SH-SY5Y (cell line): ENCODE data around the gene DNAJC3.

Source experiments
- GATA2 ChIP-seq: IDR thresholded peaks from 2 replicates; pipeline ENCODE4 v1.6.1; 2011; ENCODE audit warnings: mild to moderate bottlenecking, low read depth, low read length
- GATA3 ChIP-seq: IDR thresholded peaks from 2 replicates; pipeline ENCODE4 v1.6.1; 2011; ENCODE audit warnings: low read depth, mild to moderate bottlenecking, low read length, moderate library complexity

The DNAJC3 gene

DNA sequence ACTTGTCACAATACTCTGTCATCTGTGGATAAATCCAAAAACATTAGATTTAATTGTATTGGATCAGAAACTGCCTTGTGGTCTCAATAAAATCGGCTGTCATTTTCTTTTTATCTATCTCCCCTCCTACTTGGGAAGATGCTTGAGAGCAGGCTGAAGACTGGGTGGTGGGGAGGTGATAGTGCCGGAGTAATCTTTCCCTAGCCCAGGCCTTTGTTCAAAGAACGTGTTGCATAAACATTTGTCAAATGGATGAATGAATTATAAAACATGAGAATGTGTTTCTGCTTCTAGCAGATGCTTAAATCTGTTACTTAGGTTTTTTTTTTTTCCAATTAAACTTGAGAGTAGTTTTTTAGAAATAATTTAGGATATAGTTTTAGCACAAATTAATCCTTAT is 49.9 kb downstream of the DNAJC3 start:
- no peak for TF ChIP-seq GATA2
- TF ChIP-seq GATA3 = no peak

DNA sequence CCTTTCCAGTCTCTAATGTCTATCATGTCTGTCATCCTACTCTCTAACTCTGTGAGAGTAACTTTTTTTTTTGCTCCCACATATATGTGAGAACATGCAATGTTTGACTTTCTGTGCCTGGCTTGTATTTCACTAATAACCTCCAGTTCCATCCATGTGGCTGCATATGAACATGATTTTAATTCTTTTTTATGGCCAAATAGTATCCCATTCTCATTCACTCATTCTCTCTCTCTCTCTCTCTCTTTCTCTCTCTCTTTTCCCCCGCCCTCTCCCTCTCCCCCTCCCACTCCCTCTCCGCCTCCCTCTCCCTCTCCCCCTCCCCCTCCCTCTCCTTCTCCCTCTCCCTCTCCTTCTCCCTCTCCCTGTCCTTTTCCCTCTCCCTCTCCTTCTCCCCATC is 52.0 kb downstream of the DNAJC3 start:
- no peak for TF ChIP-seq GATA3
- no peak for TF ChIP-seq GATA2

GRCh38 chr13:95734124-95734523 is 57.2 kb downstream of the DNAJC3 start:
- no peak for TF ChIP-seq GATA2
- no peak for TF ChIP-seq GATA3

DNA sequence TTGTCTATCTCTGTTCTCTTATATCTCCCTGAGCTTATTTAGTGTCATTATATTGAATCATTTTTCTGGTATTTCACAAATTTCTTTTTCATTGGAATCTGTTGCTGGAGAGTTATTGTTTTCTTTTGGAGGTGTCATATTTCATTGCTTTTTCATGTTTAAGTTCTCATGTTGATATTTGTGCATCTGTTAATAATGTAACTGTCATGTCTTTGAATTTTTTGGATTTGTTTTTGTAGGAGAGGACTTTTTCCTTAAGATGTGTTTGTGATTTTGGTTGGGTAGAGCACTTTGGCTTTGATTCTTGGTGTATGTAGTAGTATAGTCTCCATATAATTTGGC is 64.0 kb downstream of the DNAJC3 start:
- TF ChIP-seq GATA3 (no peak), GATA2 (no peak)

DNA sequence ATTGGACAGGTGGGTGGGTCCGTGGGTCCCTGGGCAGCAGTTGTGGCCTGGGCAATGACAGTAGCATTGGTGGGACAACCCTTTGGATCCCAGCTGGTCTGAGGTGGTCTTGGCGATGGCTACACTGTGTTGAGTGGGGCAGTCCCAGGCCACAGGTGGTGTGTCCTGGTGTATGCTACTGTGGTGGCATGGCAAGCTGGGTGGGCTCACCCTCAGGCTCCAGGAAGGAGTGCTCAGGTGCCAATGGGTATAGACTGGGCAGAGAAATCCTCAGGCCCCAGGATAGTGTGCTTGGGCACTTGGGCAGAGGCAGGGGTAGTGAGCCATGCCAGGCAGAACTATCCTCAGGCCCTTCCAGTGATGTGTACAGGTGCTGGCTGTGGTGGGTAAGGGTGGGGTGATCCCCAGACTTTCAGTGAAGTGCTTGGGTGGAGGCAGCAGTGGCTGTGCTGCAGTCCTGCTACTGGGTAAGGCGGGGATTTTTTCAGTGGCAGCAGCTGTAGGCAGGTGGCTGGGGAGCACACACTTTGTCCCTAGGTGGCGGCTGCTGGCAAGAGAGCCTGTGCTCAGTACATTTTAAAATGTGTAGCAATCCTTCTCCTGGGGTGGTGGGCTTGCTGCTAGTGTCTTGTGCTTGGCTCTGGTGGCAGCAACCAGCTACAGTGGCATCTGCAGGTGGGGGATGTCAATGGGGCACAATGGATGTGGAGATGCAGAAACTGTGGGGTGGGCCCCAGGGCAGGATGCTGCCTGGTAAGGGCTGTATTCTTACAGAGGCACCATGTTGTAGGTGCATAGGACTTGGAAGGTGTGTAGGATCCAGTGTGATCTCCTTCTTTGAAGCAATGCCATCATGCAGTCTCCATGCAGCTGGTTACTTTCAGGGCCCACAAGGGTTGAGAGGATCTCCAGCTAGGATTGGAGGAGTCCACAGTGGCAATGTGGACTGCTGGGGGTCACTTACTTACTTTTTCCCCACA is 64.9 kb downstream of the DNAJC3 start:
- no peak for TF ChIP-seq GATA3
- no peak for TF ChIP-seq GATA2

- TF ChIP-seq GATA3 (no peak), GATA2 (no peak)
Measured at GRCh38 chr13:95743192-95743591, 66.3 kb downstream of the DNAJC3 start.

DNA sequence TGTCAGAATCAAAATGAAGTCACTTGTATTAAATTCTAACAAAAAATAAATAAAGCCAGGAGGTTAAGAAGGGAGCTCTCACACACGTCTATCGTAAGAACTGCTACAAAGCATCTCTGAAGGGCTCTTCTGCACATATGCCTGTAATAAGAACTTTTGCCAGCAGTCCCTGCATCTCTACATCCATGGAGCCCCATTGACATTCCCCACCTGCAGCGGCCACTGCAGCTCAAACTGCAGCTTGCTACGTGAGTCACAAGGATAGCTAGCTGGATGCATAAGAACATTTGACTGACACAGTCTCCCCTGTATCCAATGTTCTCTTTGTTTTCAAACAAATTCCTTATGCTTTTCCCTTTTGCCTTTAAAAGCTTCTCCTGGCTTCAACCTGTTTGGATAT is 68.3 kb downstream of the DNAJC3 start:
- TF ChIP-seq GATA2 = no peak
- TF ChIP-seq GATA3 = no peak

DNA sequence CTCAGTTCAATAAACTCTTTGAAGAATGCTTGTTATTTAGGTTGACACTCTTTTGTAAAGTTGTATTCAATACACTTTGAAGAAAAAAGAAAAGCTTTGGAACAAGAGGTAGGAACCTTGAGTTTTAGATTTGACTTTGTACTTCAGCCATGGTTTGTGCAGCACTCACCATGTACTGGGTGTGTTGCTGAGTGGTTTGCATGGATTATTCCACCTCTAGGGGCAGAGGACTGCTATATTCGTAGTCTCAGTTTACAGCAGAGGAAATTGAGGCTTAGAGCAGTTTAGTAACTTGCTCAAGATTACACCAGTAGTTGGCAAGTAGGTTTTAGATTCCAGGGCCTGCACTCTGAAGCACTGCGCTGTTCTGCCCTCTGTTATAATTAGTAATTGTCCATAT is 68.8 kb downstream of the DNAJC3 start:
- TF ChIP-seq GATA2 = no peak
- TF ChIP-seq GATA3 = no peak

DNA sequence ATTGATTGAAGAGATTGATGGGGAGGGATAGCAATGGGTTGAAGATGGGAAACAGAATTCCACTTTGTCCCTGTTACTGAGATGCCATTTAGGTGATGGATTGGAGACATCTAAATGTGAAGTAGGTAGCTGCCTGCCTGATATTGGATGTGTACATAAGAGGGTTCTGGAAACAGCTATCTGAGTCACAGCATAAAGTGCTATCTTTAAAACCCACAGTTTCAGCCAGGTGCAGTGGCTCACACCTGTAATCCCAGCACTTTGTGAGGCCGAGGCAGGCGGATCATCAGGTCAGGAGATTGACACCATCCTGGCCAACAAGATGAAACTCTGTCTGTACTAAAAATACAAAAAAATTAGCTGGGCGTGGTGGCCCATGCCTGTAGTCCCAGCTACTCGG is 72.6 kb downstream of the DNAJC3 start:
- TF ChIP-seq GATA2 (no peak), GATA3 (no peak)

DNA sequence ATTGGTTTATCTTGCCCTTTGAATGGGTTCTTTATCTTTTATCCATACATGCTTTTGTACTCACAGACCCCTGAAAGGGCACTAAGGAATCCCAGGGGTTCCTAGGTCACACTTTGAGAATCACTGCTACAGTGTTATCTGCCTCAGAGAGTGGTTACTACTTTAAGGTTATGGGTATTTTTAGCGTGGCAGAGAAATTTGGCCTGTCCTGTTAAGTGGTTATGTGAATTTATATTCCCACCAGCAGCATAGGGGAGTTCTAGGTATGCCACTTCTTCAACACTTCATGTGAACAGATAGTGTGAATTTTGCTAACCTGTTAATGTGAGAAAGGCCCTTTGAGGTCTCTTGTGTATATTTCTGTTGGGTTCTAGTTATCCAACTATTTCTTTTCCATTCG is 75.7 kb downstream of the DNAJC3 start:
- no peak for TF ChIP-seq GATA2

GRCh38 chr13:95754069-95754468 is 77.1 kb downstream of the DNAJC3 start:
- TF ChIP-seq GATA3 (no peak), GATA2 (no peak)

DNA sequence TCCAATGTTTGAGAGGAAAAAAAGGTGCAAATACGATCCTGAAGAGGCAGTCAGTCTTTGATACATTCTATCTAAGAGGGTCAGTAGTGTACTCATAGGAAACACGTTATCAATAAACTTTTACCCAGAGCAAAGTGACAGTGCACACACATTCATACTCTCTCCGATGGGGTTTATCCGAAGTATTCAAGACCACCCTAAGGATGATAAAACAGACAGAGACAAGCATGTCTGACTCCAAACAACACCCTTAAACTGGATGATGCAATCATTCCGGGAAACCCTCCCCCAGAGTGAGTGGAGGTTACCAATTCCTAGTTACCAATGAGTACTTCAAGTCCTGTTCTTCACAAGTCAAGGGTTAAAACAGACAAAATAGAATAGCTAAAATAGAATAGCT is 79.1 kb downstream of the DNAJC3 start:
- TF ChIP-seq GATA2 (no peak), GATA3 (no peak)

- TF ChIP-seq GATA2 (no peak), GATA3 (no peak)
Measured at GRCh38 chr13:95763601-95764000, 86.7 kb downstream of the DNAJC3 start.

DNA sequence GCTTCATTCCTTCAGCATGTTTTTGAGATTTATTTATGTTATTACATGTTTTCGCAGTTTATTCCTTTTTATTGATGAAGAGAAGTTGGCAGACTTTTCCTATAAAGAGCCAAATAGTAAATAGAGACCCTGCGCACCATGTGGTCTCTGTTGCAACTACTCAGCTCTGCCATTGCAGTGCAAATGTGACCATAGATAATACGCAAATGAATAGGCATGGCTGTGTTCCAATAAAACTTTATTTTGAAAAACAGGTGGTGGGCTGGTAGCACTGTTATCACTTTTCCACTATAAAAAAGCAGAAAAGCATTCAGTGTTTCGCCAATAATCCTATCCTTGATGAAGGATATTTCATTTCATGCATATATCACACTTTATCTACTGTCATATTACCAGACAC is 95.0 kb downstream of the DNAJC3 start:
- TF ChIP-seq GATA3 (no peak), GATA2 (0 out of 2 replicates have a peak, but pooled peaks have one; percentile 11)

GRCh38 chr13:95779522-95779921 is 102.6 kb downstream of the DNAJC3 start:
- TF ChIP-seq GATA3 (peak; percentile 43; the same call in 1 of the 2 replicates), GATA2 (no peak)

GRCh38 chr13:95781016-95781415 is 104.1 kb downstream of the DNAJC3 start:
- TF ChIP-seq GATA2 (no peak), GATA3 (no peak)
